GM15510 (cell line): ENCODE data around the gene LYPD6B.

Experiments used
- POLR2A ChIP-seq: IDR thresholded peaks from 3 replicates; pipeline ENCODE4 v1.6.1; 2011; ENCODE audit warnings: borderline replicate concordance; ENCODE audit not compliant: insufficient read length; ENCODE audit errors: extremely low read depth

The LYPD6B gene

GRCh38 chr2:149021271-149021719, 17.2 kb upstream of the LYPD6B start:
- TF ChIP-seq POLR2A: no peak

GRCh38 chr2:149021761-149022160, 16.7 kb upstream of the LYPD6B start:
- TF ChIP-seq POLR2A: no peak

- no peak for TF ChIP-seq POLR2A
These were observed 15.4 kb upstream of the LYPD6B start for GRCh38 chr2:149023091-149023490.

- TF ChIP-seq POLR2A: no peak
These were observed 10.8 kb upstream of the LYPD6B start for GRCh38 chr2:149027590-149028250.

GRCh38 chr2:149028377-149028776, 10.1 kb upstream of the LYPD6B start:
- TF ChIP-seq POLR2A: no peak

GRCh38 chr2:149028891-149029290, 9.6 kb upstream of the LYPD6B start:
- no peak for TF ChIP-seq POLR2A

GRCh38 chr2:149029307-149029965, 9.1 kb upstream of the LYPD6B start:
- no peak for TF ChIP-seq POLR2A

- no peak for TF ChIP-seq POLR2A
These were observed 7.1 kb upstream of the LYPD6B start for GRCh38 chr2:149031396-149031795.

- no peak for TF ChIP-seq POLR2A
These were observed 4.8 kb upstream of the LYPD6B start for GRCh38 chr2:149033716-149034115.

- no peak for TF ChIP-seq POLR2A
These were observed 4.1 kb upstream of the LYPD6B start for GRCh38 chr2:149034406-149034805.

GRCh38 chr2:149036507-149037293, 1.8 kb upstream of the LYPD6B start:
- TF ChIP-seq POLR2A: no peak

- no peak for TF ChIP-seq POLR2A
These were observed 648 bp upstream of the LYPD6B start for GRCh38 chr2:149037851-149038250.

GRCh38 chr2:149039213-149039724, 770 bp downstream of the LYPD6B start:
- TF ChIP-seq POLR2A: no peak

- TF ChIP-seq POLR2A: no peak
These were observed 2.0 kb downstream of the LYPD6B start for GRCh38 chr2:149040451-149040850.

GRCh38 chr2:149041482-149041881, 3.0 kb downstream of the LYPD6B start:
- no peak for TF ChIP-seq POLR2A
